B cell (primary cell): ENCODE measurements around the gene TMEM132D. TPM values are rescaled to one million over a fixed set of nuclear protein-coding genes. Genes with fewer than 3 reads are reported as not detected.

Experiments used
- ATAC-seq: fragments of 200-7000 bp; cut with Tn5 transposase; one replicate; pipeline ENCODE4 v1.10.0; 2021; ENCODE audit warnings: low read depth, mild to moderate bottlenecking, moderate number of reproducible peaks, moderate library complexity
- CTCF ChIA-PET: fragments of 350-600 bp; sonication (Branson Sonifier 250); formaldehyde crosslinking; loops from one replicate; lab custom pipeline; 2021; ENCODE audit warnings: antibody characterized with exemption, inconsistent platforms; lab: Charles Lee
- POLR2A ChIA-PET: fragments of 350-600 bp; sonication (Branson Sonifier 250); formaldehyde crosslinking; loops from one replicate; lab custom pipeline; 2021; ENCODE audit warnings: antibody characterized with exemption; lab: Charles Lee
- DNase-seq: peaks from one replicate; pipeline ENCODE4 v3.0.0; 2013
- H2AFZ ChIP-seq: 2 replicates; pipeline ENCODE4 v1.6.1; 2012; ENCODE audit warnings: mild to moderate bottlenecking, low read depth, low read length; ENCODE audit not compliant: insufficient read depth, poor library complexity, severe bottlenecking
- H3K27ac ChIP-seq, 2 donors: 1 replicate in 1 of 2; 2 replicates in 1 of 2; pipeline ENCODE4 v1.5.1; 2012 to 2013; ENCODE audit warnings: low read length in 2 of 2, mild to moderate bottlenecking in 2 of 2, moderate library complexity in 1 of 2
- H3K27me3 ChIP-seq, 4 experiments: fragments of 200-600 bp in 1 of 4; sonication (generic) in 1 of 4; replicated peaks in 1 of 4; 1 replicate in 2 of 4; 2 replicates in 2 of 4; pipeline versions ENCODE4 v1.6.1 to v1.7.0; 2013 to 2016; ENCODE audit warnings: low read length in 3 of 4, mild to moderate bottlenecking in 2 of 4, mixed read lengths in 1 of 4, moderate library complexity in 1 of 4; ENCODE audit not compliant: insufficient read depth in 4 of 4, control insufficient read depth in 3 of 4; ENCODE audit errors: control extremely low read depth in 1 of 4
- H3K36me3 ChIP-seq, 2 experiments: replicated peaks in 1 of 2; 1 replicate in 1 of 2; 2 replicates in 1 of 2; pipeline versions ENCODE4 v1.6.1 to v1.7.1; 2013; ENCODE audit warnings: low read length in 1 of 2; ENCODE audit not compliant: insufficient read depth in 2 of 2, control insufficient read depth in 1 of 2; ENCODE audit errors: control extremely low read depth in 1 of 2, extremely low read depth in 1 of 2
- H3K4me1 ChIP-seq, 2 donors: fragments of 200-600 bp in 1 of 2; sonication (generic) in 1 of 2; 1 replicate in 1 of 2; 2 replicates in 1 of 2; pipeline versions ENCODE4 v1.5.1 to v1.6.1; 2013 to 2017; ENCODE audit warnings: low read length in 2 of 2; ENCODE audit not compliant: control insufficient read depth in 2 of 2, insufficient read depth in 2 of 2
- H3K4me2 ChIP-seq: replicated peaks from 2 replicates; pipeline ENCODE3; 2012; ENCODE audit warnings: mild to moderate bottlenecking, low read depth, low read length; ENCODE audit not compliant: poor library complexity, severe bottlenecking
- H3K4me3 ChIP-seq, 5 experiments: fragments of 200-600 bp in 1 of 5; sonication (generic) in 1 of 5; 1 replicate in 3 of 5; 2 replicates in 2 of 5; pipeline versions ENCODE4 v1.5.1 to v1.7.0; 2011 to 2016; ENCODE audit warnings: low read length in 4 of 5, mild to moderate bottlenecking in 4 of 5, low read depth in 2 of 5, control low read depth in 1 of 5, moderate library complexity in 1 of 5; ENCODE audit not compliant: insufficient read depth in 1 of 5; ENCODE audit errors: control extremely low read depth in 1 of 5, extremely low read depth in 1 of 5
- H3K79me2 ChIP-seq: fragments of 200-600 bp; sonication (generic); one replicate; pipeline ENCODE4 v1.6.0; 2016; ENCODE audit warnings: low read length; ENCODE audit not compliant: control insufficient read depth, insufficient read depth
- H3K9ac ChIP-seq: fragments of 200-600 bp; sonication (generic); 2 replicates; pipeline ENCODE4 v1.6.1; 2017; ENCODE audit warnings: mild to moderate bottlenecking, low read length, moderate library complexity
- H3K9me3 ChIP-seq, 3 donors: one replicate each; pipeline versions ENCODE4 v1.6.1 to v1.7.1; 2013; ENCODE audit warnings: low read length in 2 of 3; ENCODE audit not compliant: control insufficient read depth in 2 of 3, insufficient read depth in 1 of 3; ENCODE audit errors: control extremely low read depth in 1 of 3
- H4K20me1 ChIP-seq: 2 replicates; pipeline ENCODE4 v1.6.0; 2012; ENCODE audit warnings: mild to moderate bottlenecking, low read length; ENCODE audit not compliant: insufficient read depth, control insufficient read depth, poor library complexity, severe bottlenecking
- H3K27ac Mint-ChIP-seq: one replicate; pipeline ENCODE4 v1.8.0; 2021; ENCODE audit warnings: mixed read lengths
- H3K27me3 Mint-ChIP-seq: one replicate; pipeline ENCODE4 v1.8.0; 2021; ENCODE audit warnings: mixed read lengths
- H3K4me1 Mint-ChIP-seq: one replicate; pipeline ENCODE4 v1.8.0; 2021; ENCODE audit warnings: mixed read lengths
- H3K4me3 Mint-ChIP-seq: one replicate; pipeline ENCODE4 v1.8.0; 2021; ENCODE audit warnings: mixed read lengths
- H3K9me3 Mint-ChIP-seq: one replicate; pipeline ENCODE4 v1.8.0; 2022; ENCODE audit warnings: mixed read lengths; ENCODE audit not compliant: insufficient read depth
- CTCF ChIP-seq: fragments of 200-600 bp; IDR thresholded peaks from one replicate; pipeline ENCODE4 v1.8.0; 2022; ENCODE audit warnings: antibody characterized with exemption, mild to moderate bottlenecking
- EZH2 ChIP-seq: IDR thresholded peaks from 2 replicates; pipeline ENCODE4 v1.6.1; 2012; ENCODE audit warnings: borderline replicate concordance, low read depth, mild to moderate bottlenecking, moderate library complexity, low read length; ENCODE audit not compliant: insufficient read depth, poor library complexity, severe bottlenecking
- WGBS: methylation state at CpG from one replicate; pipeline ENCODE4 v1.1.5; 2013; ENCODE audit warnings: missing lambda C conversion rate; ENCODE audit not compliant: insufficient coverage; 5-methylcytosine and 5-hydroxymethylcytosine counted together
- intact Hi-C: fragments of 100-400 bp; cut with micrococcal nuclease; formaldehyde crosslinking; loops from one replicate; pipeline ENCODE4 v1.10.0; 2022
- polyA plus RNA-seq: library from polyadenylated mRNA; depleted of rRNA; stranded (reverse); fragments of >200 nt; gene quantifications from 2 replicates; pipeline ENCODE4 v1.2.3, GENCODE V29; 2012
- total RNA-seq, 2 donors: library from RNA; stranded (reverse); fragments of 120-200 nt in 1 of 2; gene quantifications; 1 replicate in 1 of 2; 2 replicates in 1 of 2; pipeline versions ENCODE4 v1.2.3 to v1.2.4, GENCODE V29; 2013 to 2022

TMEM132D gene
- total and polyA plus RNA-seq, 2 donors (not counting 1 experiment from before 2014, with no cell fraction given) = not detected

- Histone ChIP-seq H4K20me1 (no peaks in the 10 kb centered on the region), H3K27ac (no peak overlapping the region), H3K36me3 (no peaks in the 10 kb centered on the region), H3K4me2 (no peak overlapping the region), H3K79me2 (no peaks in the 10 kb centered on the region), H2AFZ (no peak overlapping the region), H3K9me3 (peaks cover 0 to 8% (median 0%) of the 10 kb centered on the region in 3 donors), H3K4me3 (no peak overlapping the region), H3K4me1 (no peaks in the 10 kb centered on the region), H3K27me3 (no peaks in the 10 kb centered on the region), H3K9ac (no peak overlapping the region)
- 82% methylated on average over 12 of the region's 13 CpGs for WGBS
- no peak for ATAC-seq
- H3K4me1 Mint-ChIP-seq = no peaks in the 10 kb centered on the region
- no peak overlapping the region for H3K4me3 Mint-ChIP-seq
- H3K27me3 Mint-ChIP-seq = no peaks in the 10 kb centered on the region
- intact Hi-C loops = no loop called here
- no peak overlapping the region for H3K27ac Mint-ChIP-seq
- CTCF ChIA-PET = no interaction called here
- H3K9me3 Mint-ChIP-seq = no peaks in the 10 kb centered on the region
- no peak for DNase-seq
- POLR2A ChIA-PET = no interaction called here
- TF ChIP-seq EZH2 = no peak
- no peak for TF ChIP-seq CTCF
These were observed 372.8 kb downstream of the TMEM132D start for GRCh38 chr12:129530984-129531383.

GRCh38 chr12:129530517-129530916, 373.3 kb downstream of the TMEM132D start:
- CTCF ChIA-PET = no interaction called here
- Histone ChIP-seq H3K36me3 (no peaks in the 10 kb centered on the region), H3K79me2 (no peaks in the 10 kb centered on the region), H3K27me3 (no peaks in the 10 kb centered on the region), H3K4me2 (no peak overlapping the region), H3K9ac (no peak overlapping the region), H3K4me3 (no peak overlapping the region), H2AFZ (no peak overlapping the region), H3K4me1 (no peaks in the 10 kb centered on the region), H3K9me3 (peaks cover 0 to 8% (median 0%) of the 10 kb centered on the region in 3 donors), H3K27ac (no peak overlapping the region), H4K20me1 (no peaks in the 10 kb centered on the region)
- Mint-ChIP-seq H3K27me3 (no peaks in the 10 kb centered on the region), H3K9me3 (no peaks in the 10 kb centered on the region), H3K4me1 (no peaks in the 10 kb centered on the region), H3K27ac (no peak overlapping the region), H3K4me3 (no peak overlapping the region)
- POLR2A ChIA-PET = no interaction called here
- intact Hi-C loops = no loop called here
- no peak for DNase-seq
- no peak for ATAC-seq
- TF ChIP-seq CTCF (no peak), EZH2 (no peak)
- WGBS = 63% methylated on average over 4 of the region's 6 CpGs
